Glomerular visceral epithelial cell (primary cell): ENCODE measurements around the gene PPP2CA.
"Not testable (repeated sequence)": the region's sequence is repeated elsewhere in the genome, so short reads cannot be mapped to it uniquely, and the experiment has no call there.

Experiments used
- DNase-seq: peaks from one replicate; pipeline ENCODE4 v3.0.0-alpha.2; 2016; ENCODE audit errors: extremely low spot score

PPP2CA gene

DNA sequence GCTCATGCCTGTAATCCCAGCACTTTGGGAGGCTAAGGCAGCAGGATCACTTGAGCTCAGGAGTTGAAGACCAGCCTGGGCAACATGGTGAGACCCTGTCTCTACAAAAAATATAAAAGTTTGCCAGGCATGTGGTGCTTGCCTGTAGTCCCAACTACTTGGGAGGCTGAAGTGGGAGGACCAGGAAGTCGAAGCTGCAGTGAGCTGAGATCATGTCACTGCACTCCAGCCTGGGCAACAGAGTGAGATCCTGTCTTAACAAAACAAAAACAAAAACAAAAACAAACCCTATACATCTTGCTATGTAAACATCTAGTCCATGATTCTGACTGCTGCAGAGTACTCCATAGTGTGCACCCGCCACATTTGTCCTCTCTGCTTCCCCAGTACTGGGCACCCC lies 19.8 kb upstream of the PPP2CA start:
- no peak for DNase-seq

DNA sequence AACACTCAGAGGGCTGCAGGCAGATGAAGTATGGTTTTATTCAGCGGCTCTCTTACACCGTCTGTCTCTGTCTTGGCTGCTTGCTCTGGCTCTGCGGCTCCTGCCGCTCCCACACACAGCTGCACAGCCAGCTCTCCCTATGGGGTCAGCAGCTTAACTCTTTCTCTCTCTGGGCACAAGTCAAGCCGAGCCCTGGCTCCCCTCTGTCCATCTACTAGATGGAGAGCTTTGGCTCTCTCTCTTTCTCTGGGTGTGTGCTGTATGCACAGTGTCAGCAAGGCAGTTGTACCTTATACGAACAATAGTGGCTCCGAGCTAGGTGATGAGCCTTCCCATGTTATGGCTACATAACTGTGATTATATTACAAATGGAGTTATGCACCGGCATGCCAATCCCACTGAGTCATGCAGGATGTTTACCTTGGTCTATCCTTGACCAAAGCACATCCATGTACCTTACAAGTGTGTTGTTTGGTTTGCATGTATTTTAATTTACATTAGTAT lies 19.3 kb upstream of the PPP2CA start:
- peak; percentile 80 for DNase-seq

DNA sequence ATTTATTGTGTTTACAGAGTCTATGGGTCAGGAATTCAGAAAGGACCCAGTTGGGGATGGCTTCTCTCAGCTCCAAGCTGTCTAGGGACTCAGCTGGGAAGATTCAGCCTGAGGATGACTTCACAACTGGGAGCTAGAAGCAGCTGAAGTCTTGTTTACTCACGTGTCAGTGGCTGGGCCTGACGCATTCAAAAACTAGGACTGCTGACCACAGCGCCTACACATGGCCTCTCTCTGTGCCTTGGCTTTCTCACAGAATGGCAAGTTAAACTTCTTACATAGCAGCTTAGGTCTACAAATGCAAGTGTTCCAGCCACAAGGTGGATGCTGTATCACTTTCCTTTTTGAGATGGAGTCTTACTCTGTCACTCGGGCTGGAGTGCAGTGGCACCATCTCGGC lies 16.3 kb upstream of the PPP2CA start:
- DNase-seq: peak; percentile 67

GRCh38 chr5:134240421-134240962 lies 14.6 kb upstream of the PPP2CA start:
- peak; percentile 58 for DNase-seq

- DNase-seq: no peak
Measured at GRCh38 chr5:134236820-134237219, 10.9 kb upstream of the PPP2CA start.

GRCh38 chr5:134236318-134236717 lies 10.4 kb upstream of the PPP2CA start:
- no peak for DNase-seq

DNA sequence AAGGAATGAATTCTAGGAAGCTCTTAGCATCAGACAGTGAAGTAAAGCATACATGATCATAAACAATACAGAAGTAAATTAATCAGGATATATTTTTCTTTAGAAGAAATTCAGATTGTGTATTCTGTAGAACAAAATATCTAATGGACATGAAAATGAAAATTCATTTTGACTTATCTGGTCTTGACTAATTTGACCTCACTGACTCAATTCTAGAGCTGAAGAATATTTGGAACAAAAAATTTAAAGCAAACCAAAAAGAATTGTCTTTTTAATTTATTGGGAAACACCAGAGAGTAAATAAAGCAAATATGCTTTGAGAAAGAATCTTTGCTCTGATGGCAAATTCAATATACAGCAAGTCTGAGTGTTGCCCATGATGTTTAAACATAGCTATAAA lies 2.8 kb upstream of the PPP2CA start:
- no peak for DNase-seq

- no peak for DNase-seq
Measured at GRCh38 chr5:134227776-134228175, 1.9 kb upstream of the PPP2CA start.

DNA sequence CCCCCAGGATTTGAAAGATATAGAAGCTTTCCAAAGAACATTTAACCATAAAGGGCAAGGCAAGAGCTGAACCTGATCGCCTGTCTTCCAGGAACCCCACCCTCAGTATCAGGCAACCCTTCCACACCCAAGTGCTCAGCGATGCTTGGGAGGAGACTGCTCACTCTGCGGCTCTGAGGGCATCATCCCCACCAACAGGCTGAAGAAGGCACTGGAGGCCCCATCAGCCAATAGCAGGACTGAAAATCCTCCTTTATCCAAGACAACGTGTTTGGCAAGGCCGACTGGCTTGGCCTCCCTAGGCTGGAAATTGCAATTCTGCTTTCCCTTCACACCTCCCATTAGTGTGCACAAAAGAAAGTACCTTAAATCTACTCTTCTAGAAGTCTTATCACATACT lies 1.4 kb upstream of the PPP2CA start:
- peak; percentile 53 for DNase-seq

DNA sequence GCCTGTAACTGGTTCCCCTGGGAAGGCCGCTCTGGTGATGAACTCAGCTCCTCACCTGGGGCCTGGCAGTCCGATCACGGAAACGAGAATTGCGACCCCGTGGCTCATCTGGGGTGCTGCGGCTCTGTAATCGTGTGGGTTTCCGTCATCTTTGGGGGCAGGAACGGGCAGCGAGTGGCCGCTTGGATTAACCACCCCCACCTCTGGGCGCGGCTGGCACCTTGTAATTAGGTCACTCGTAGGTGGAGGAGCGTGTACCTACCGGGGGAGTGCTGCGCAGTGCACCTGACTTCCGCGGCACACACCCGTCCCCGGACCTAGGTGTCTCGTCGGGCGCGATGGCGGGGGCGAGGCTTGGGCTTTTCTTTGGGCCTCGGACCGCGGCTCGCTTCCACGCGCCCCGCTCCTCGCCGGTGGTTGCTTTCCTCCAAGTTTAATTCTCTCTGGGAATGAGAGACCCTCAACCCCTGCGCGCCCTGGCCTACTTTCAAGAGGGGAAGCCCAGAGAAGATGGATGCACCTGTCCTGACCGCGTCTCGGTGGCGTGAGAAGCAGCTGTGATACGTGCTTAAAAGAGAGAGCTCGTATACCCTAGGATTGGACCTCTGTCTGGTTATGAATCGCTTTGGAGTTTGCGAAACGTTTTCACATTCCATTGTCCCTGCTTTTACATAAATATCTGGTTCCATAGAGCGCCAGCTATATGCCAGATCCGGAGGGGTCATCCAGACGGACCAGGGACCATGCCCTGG lies 744 bp upstream of the PPP2CA start:
- peak; percentile 26 for DNase-seq

GRCh38 chr5:134224888-134225779 lies 739 bp downstream of the PPP2CA start:
- peak; percentile 67 for DNase-seq

DNA sequence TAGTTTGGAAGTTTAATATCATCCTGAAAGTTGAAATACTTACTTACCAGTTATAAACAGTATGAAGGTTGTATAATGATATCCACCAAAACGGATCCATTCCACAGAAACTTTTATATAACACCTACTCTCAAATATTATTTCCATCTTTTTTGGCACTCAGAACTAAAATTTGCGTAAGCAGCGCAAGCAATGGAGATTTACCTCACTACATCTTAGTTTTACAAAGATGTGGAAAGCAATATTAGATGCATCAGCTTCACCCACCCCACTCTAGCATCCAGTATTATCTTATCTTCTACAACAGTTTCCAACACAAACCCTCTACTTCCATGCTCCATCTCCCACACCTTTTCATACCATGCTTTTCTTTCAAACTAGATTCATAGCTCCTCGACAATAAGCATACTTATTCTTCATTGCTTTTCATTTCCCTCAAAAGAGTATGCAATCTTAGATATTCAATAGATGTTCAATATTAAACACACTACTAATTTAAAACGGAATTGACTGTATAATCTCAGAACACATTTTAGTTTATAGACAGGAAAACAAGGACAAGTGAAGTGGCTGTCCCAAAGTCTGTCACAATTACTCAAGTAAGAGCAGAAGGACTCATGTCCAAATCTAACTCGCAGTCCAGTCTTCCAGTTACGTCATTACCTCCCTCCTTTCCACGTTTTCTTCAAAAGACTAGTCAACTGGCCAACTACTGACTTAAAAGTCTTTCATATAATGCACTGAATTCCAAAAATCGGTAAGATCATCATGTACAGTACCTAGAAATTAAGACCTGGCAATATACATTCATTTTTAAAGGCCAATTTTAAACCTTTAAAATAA lies 2.2 kb downstream of the PPP2CA start:
- DNase-seq: peak; percentile 21

GRCh38 chr5:134221690-134222089 lies 4.2 kb downstream of the PPP2CA start:
- not testable (repeated sequence) for DNase-seq

- no peak for DNase-seq
Measured at GRCh38 chr5:134215757-134216156, 10.1 kb downstream of the PPP2CA start.

DNA sequence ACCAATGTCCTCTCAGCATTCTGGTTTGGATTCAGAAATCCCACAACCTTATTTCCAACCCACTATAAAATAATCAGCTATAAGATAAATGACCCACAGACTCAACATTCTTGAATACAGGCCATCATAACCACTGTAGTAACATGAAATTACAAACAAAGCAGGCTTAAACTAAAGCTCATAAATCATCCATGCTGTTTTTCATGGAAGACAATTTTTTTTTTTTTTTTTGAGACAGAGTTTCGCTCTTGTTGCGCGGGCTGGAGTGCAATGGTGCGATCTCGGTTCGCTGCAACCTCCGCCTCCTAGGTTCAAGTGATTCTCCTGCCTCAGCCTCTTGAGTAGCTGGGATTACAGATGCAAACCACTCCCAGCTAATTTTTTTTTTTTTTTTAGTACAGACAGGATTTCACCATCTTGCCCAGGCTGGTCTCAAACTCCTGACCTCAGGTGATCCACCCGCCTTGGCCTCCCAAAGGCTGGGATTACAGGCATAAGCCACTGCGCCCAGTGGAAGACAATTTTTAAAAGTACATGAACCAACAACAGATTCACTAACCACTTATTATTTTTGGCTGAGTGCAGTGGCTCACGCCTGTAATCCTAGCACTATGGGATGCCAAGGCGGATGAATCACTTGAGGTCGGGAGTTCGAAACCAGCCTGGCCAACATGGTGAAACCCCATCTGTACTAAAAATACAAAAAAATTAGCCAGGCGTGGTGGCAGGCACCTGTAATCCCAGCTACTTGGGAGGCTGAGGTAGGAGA lies 14.4 kb downstream of the PPP2CA start:
- DNase-seq: peak; percentile 25

GRCh38 chr5:134209477-134210245 lies 16.2 kb downstream of the PPP2CA start:
- DNase-seq: no peak

DNA sequence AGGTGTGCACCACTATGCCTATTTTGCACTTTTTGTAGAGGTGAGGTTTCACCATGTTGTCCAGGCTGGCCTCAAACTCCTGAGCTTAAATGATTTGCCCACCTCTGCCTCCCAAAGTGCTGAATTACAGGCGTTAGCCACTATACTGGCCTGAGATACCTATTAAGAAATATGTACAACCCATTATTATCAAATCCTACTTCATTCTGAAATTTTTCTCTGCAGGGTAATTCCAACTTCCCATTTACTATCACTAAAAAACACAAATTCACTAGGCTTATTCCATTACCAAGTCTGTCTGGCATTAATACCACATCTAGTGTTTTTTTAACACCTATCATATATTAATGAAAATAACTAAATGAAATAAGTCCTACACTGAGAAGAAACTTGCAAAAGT lies 18.2 kb downstream of the PPP2CA start:
- no peak for DNase-seq

DNA sequence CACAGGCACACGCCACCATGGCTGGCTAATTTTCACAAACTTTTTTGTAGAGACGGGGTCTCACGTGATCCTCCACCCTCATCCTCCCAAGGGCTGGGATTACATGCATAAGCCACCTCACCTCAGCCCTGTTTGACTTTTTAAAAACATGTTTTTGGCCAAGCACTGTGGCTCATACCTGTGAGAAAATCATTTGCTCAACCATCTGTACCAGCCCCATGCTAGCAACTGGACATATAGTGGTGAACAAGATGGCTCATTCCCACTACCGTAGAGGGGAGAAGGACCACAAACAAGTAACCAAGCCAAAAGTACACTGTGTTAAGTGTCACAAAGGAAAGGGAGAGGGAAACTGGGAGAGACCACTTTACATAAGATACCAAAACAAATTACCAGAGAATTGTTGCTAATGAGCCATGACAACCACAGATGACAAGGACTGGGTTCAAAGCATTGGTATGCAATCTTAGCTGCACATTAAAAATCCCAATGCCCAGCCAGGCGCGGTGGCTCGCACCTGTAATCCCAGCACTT lies 19.2 kb downstream of the PPP2CA start:
- DNase-seq: peak; percentile 34

DNA sequence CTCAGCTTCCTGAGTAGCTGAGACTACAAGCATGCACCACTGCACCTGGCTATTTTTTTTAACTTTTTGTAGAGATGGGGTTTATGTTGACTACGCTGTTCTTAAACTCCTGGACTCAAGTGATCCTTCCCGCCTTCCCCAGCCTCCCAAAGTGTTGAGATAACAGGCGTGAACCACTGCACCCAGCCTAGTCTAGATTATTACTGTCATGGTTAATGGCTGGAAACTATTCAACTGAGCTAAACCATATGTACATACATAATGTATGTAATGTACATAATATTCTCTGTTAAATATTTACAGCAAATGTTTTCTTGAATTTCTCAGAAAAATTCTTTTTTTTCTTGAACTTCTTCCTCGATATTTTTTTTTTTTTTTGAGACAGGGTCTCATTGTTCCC lies 21.3 kb downstream of the PPP2CA start:
- no peak for DNase-seq

DNA sequence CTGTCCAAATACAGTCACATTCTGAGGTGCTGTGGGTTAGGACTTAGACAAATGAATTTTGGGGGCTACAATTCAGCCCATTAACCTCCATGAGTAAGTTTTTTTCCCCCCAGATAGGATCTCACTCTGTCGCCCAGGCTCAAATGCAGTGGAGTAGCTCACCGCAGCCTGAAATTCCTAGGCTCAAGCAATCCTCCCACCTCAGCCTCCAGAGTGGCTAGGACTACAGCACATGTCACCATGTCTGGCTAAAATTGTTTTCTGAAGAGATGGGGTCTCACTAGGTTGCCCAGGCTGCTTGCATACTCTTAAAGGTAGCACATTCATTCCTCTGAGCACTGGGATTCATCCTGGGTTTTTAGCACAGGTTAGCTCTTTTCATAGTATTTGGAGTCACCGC lies 22.2 kb downstream of the PPP2CA start:
- DNase-seq: no peak
